Stimulated activated naive CD8-positive, alpha-beta T cell treated with anti-CD3 and anti-CD28 coated beads, Interleukin-15, Interleukin-2, amounts not matched to agents 100 ng/mL and 50 ng/mL, for 24 hours (primary cell): ENCODE results near the gene TBPL2.
A peak's percentile ranks its signal among the peaks of the same experiment; 100 is the strongest.
"Not testable (repeated sequence)": the region's sequence is repeated elsewhere in the genome, so short reads cannot be mapped to it uniquely, and the experiment has no call there.

Experiments used
- H3K27ac Mint-ChIP-seq: one replicate; pipeline ENCODE4 v1.8.0; 2021; ENCODE audit warnings: mild to moderate bottlenecking, mixed read lengths
- H3K27me3 Mint-ChIP-seq: one replicate; pipeline ENCODE4 v1.8.0; 2021; ENCODE audit warnings: mixed read lengths
- H3K36me3 Mint-ChIP-seq: one replicate; pipeline ENCODE4 v1.8.0; 2021; ENCODE audit warnings: low read depth, mixed read lengths
- H3K4me1 Mint-ChIP-seq: one replicate; pipeline ENCODE4 v1.8.0; 2021; ENCODE audit warnings: low read depth, mixed read lengths
- H3K4me3 Mint-ChIP-seq: one replicate; pipeline ENCODE4 v1.8.0; 2021; ENCODE audit warnings: mild to moderate bottlenecking, mixed read lengths
- H3K9me3 Mint-ChIP-seq: one replicate; pipeline ENCODE4 v1.8.0; 2021; ENCODE audit warnings: mixed read lengths

TBPL2 gene

DNA sequence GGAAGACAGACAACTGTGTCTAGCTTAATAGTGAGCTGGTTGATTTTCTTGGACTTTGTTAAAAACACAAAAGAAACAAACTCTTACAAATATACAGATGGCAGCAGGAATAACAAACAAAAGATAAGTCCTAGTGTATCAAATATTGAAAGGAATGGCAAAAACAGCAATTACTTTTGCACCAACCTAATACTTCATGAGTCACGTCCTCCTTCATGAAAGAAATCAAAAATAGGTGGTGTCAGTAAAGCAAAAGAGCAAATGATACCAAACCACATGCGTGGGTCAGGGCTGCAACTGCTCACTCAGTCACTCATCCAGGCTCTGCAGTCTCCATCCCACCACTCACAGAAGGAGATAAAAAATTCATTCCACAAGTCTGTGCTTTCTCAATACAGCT, 40.6 kb downstream of the TBPL2 start:
- Mint-ChIP-seq H3K9me3 (no peaks in the 10 kb centered on the region), H3K36me3 (peaks cover 19% of the 10 kb centered on the region), H3K27me3 (no peaks in the 10 kb centered on the region), H3K27ac (peak overlapping the region; percentile 8), H3K4me1 (peaks cover 39% of the 10 kb centered on the region), H3K4me3 (no peak overlapping the region)

DNA sequence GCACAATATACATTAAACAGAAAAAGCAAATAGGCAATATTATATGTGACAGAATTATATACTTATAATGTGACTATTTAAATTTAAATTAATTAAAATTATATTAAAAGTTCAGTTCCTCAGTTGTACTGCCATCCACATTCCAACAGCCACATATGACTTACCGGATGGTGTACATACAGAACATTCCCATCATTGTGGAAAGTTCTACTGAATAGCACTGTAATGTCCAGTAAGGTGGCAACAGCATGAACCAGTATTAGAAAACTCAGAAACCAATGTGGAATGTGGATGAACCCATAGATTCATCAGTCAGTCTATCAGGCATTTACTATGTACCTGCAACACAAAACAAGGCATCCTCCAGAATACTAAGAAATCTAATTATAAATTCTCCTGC, 41.2 kb downstream of the TBPL2 start:
- H3K9me3 Mint-ChIP-seq = no peaks in the 10 kb centered on the region
- peaks cover 20% of the 10 kb centered on the region for H3K36me3 Mint-ChIP-seq
- no peaks in the 10 kb centered on the region for H3K27me3 Mint-ChIP-seq
- H3K4me3 Mint-ChIP-seq = no peak overlapping the region
- no peak overlapping the region for H3K27ac Mint-ChIP-seq
- peaks cover 34% of the 10 kb centered on the region for H3K4me1 Mint-ChIP-seq

DNA sequence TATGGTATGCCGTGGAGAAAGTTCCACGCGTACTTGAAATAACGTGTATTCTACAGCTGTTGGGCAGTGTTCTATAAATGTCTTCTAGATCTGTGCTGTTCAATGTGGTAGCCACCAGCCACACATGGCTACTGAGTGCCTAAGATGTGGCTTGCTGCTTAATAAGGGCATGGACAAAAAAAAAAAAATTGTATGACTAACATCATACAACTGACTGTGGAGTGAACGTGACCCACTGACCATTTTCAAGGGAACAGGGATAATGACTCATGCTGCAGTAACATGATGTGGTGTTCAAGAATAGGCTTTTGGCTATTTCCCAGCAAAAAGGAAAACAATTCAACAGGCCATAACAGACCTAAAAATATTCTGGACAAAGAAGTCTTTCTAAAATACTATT, 41.7 kb downstream of the TBPL2 start:
- Mint-ChIP-seq H3K4me1 (peaks cover 29% of the 10 kb centered on the region), H3K27me3 (no peaks in the 10 kb centered on the region), H3K9me3 (no peaks in the 10 kb centered on the region), H3K27ac (no peak overlapping the region), H3K4me3 (no peak overlapping the region), H3K36me3 (peaks cover 20% of the 10 kb centered on the region)

DNA sequence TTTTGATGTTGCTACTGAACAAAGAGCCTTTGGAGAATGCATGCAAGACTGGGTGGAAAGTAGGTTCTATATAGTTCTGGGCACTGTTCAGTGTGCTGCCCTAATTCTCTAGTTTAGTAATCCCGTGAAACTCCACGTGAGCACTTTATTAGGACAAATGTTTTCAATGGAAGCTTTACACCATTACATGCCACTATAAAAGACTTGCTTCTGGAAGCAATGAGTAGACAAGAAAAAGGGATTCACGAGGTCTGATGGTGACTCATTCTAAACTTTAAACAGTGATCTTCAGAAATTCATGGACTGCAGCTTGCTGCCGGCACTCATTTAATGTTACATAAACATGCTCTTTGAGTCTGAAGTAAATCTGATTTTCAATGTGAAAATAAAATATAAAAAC, 51.1 kb downstream of the TBPL2 start:
- Mint-ChIP-seq H3K4me1 (peaks cover 49% of the 10 kb centered on the region), H3K4me3 (no peak overlapping the region), H3K9me3 (no peaks in the 10 kb centered on the region), H3K27me3 (no peaks in the 10 kb centered on the region), H3K36me3 (peaks cover 55% of the 10 kb centered on the region), H3K27ac (peak overlapping the region; percentile 83)

DNA sequence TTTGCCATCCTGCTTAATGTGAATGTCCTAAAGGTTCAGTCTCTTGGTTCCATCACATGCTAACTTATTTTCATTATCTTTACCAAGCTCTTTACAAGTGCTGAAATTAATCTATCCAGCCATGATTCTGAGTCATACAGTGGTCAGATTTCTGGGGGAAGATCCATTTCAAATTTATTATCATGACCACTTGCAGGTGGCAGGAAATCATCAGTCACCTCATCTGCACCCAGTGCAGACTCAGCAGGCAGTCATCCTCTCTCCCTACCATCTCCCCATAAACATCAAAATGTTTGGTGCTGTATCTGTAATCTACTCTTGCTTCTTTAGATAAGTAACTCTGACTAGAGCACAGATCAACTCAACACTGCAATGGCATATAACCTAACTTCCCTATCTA, 52.3 kb downstream of the TBPL2 start:
- H3K9me3 Mint-ChIP-seq = no peaks in the 10 kb centered on the region
- H3K27me3 Mint-ChIP-seq = no peaks in the 10 kb centered on the region
- H3K36me3 Mint-ChIP-seq = peaks cover 64% of the 10 kb centered on the region
- peak overlapping the region; percentile 83 for H3K27ac Mint-ChIP-seq
- no peak overlapping the region for H3K4me3 Mint-ChIP-seq
- H3K4me1 Mint-ChIP-seq = peaks cover 52% of the 10 kb centered on the region

DNA sequence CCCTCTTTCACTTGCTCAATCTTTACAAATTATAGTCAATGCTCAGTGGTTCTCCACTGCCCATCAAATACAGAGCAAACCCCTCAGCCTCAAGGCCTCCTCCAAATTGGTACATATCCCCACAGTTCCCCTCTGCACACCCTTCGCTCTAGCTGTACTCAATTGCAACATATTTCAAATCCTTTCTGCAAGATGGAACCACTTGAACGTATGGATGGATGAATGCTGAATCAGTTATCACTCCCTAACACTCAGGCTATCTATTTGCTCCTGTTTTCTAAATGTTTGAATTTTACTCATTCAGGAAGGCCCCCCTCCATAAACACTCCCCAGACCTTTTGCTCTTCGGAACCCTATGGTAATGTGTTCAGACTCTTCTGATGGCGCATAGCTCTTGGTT, 53.3 kb downstream of the TBPL2 start:
- Mint-ChIP-seq H3K9me3 (no peaks in the 10 kb centered on the region), H3K36me3 (peaks cover 71% of the 10 kb centered on the region), H3K4me3 (no peak overlapping the region), H3K27ac (peak overlapping the region; percentile 94), H3K4me1 (peaks cover 52% of the 10 kb centered on the region), H3K27me3 (no peaks in the 10 kb centered on the region)

DNA sequence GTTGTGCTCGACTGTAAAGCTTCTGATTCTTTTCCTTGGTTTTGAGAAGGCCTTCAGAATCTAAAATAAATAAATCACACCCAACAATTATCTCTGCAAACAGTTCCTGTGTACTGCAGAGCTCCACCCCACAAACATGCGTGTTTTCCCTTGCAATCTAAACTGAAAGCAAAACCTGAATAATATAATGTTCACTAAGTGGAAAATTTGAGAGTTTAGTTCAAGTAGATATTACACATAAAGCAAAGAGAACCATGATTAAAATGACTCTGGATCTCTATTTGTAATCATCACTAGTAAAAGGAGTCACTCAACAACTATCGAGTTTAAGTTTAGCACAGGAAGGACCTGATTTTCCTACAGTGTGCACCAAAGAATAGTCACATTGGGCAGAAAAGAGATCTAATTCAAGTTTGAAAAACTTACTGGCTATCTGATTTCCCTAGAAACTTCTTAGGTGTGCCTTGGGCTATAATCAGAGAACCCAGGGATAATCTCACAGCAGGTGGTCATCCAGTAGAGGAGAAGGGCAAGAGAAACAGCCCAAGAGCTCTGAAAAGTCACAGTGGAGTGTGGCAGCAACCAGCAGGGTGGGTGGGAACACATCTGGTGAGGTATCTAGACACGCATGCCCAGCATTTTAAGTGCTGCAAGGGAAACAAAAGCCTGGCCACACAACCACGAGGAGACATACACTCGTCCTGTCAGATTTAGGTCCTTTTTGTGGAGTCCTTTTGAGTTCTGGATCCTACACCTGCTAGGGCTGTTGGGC, 54.2 kb downstream of the TBPL2 start:
- Mint-ChIP-seq H3K27ac (peak overlapping the region; percentile 94), H3K27me3 (no peaks in the 10 kb centered on the region), H3K4me1 (peaks cover 52% of the 10 kb centered on the region), H3K9me3 (no peaks in the 10 kb centered on the region), H3K4me3 (peak overlapping the region; percentile 49), H3K36me3 (peaks cover 76% of the 10 kb centered on the region)

DNA sequence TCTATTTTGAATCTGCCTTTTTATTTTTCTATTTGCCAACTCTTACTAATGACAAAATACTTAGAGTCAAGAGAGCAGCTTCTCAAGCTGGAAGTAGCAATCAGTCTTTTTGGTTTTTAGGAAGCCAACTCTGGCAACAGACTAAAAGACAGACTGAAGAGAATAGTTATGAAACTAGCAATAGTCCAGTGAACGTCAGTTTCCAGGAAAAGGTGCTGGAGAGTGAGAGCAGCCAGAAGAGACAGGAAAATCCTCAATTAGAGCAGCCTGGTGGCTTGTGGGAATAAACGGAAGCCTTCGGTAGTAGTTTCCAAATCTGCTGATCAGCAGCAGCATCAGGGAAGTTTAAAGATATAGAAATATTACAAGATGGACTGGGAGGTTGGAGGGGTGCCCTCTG, 55.9 kb downstream of the TBPL2 start:
- H3K27ac Mint-ChIP-seq = peak overlapping the region; percentile 59
- H3K4me3 Mint-ChIP-seq = no peak overlapping the region
- H3K4me1 Mint-ChIP-seq = peaks cover 53% of the 10 kb centered on the region
- no peaks in the 10 kb centered on the region for H3K27me3 Mint-ChIP-seq
- H3K9me3 Mint-ChIP-seq = no peaks in the 10 kb centered on the region
- peaks cover 76% of the 10 kb centered on the region for H3K36me3 Mint-ChIP-seq

DNA sequence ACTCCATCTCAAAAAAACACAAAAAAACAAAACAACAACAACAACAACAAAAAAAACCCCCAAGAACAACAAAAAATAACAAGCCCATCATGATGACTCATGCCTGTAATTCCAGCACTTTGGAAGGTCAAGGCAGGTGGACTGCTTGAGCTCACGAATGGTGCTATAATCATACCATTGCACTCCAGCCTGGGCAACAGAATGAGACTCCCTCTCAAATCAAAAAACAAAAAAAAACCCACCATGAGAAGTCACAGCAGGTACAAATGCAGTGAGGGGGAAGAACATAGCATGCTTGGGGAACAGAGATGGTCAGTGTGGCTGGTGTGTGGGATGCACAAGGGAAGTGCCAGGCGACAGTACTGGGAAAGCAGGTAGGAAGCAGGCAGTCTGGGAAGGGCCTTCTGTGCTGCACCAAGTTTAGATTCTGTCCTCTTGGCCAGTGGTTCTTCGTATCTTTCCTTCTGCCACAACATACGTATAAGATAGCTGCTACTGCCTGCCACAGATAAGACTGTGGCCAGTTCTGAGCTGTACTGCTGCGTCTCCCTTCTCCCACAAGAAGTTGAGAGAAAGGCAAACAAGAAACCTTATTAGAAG, 56.8 kb downstream of the TBPL2 start:
- Mint-ChIP-seq H3K27me3 (no peaks in the 10 kb centered on the region), H3K36me3 (peaks cover 68% of the 10 kb centered on the region), H3K9me3 (no peaks in the 10 kb centered on the region), H3K4me3 (no peak overlapping the region), H3K4me1 (peaks cover 44% of the 10 kb centered on the region), H3K27ac (peak overlapping the region; percentile 33)

DNA sequence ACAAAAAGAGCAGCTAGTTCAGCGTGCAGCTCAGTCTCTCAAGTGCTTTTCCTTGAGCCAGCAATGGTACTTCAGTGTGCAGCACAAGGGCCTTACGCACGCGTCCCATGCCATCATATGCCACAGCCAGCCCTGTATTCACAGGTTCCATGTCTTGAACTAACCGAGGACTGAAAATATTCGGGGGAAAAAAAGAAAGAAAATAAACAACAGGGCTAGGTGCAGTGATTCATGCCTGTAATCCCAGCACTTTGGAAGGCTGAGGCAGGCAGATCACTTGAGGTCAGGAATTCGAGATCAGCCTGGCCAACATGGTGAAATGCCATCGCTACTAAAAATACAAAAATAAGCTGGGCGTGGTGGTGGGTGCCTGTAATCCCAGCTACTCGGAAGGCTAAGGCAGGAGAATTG, 57.4 kb downstream of the TBPL2 start:
- not testable (repeated sequence) for H3K9me3 Mint-ChIP-seq, H3K27me3 Mint-ChIP-seq, H3K27ac Mint-ChIP-seq, H3K4me3 Mint-ChIP-seq
- Mint-ChIP-seq H3K36me3 (peaks cover 67% of the 10 kb centered on the region), H3K4me1 (peaks cover 38% of the 10 kb centered on the region)

DNA sequence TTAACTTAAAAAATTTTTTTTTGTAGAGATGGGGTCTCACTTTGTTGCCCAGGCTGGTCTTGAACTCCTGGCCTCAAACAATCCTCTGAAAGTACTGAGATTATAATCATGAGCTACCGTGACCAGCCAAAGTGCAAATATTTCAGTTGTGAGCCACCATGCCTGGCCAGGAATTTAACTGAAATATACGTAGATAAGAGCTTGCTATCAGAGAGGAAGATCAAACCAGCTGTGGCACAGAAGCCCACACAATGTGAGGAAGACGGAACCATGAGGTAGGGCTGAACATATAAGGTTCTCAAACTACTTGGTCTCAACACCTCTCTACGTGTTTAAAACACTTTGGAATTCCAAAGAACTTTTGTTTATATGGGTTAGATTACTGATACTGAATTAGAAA, 57.9 kb downstream of the TBPL2 start:
- Mint-ChIP-seq H3K36me3 (peaks cover 70% of the 10 kb centered on the region), H3K9me3 (no peaks in the 10 kb centered on the region), H3K27me3 (no peaks in the 10 kb centered on the region), H3K27ac (peak overlapping the region; percentile 38), H3K4me3 (no peak overlapping the region), H3K4me1 (peaks cover 32% of the 10 kb centered on the region)

DNA sequence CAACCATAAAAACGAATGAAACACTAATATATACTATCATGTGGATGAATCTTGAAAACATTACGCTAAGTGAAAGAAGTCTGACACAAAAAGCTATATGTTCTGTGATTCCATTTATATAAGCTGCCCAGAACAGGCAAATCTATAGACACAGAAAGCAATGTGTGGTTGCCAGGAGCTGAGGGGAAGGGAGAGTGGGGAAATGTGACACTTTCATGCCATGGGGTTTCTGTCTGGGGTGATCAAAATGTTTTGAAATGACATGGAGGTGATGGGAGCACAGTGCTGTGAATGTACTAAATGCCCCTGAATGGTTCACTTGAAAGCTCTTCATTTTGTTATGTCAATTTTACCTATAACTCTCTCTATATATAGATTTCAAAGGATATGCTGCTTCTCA, 58.9 kb downstream of the TBPL2 start:
- no peak overlapping the region for H3K4me3 Mint-ChIP-seq
- H3K4me1 Mint-ChIP-seq = peaks cover 27% of the 10 kb centered on the region
- no peaks in the 10 kb centered on the region for H3K27me3 Mint-ChIP-seq
- H3K36me3 Mint-ChIP-seq = peaks cover 71% of the 10 kb centered on the region
- H3K27ac Mint-ChIP-seq = peak overlapping the region; percentile 86
- H3K9me3 Mint-ChIP-seq = no peaks in the 10 kb centered on the region

DNA sequence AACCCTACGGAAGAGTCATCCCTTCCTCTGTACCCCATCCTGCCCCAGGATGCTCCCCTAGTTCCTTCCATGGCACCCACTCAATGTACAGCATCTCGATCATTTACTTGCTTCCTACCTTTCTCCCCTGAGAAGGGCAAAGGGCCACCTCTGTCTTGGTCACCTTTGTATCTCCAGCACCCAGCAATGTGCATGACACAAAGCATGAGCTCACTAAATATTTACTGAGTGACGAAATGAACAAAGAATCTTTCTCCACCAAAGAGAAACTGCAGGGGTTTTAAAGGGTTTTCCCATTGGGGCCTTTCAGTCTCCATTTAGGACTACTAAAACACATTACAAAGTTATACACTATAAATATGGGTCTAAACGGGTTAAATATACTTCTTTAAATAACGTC, 59.4 kb downstream of the TBPL2 start:
- H3K9me3 Mint-ChIP-seq = no peaks in the 10 kb centered on the region
- peaks cover 73% of the 10 kb centered on the region for H3K36me3 Mint-ChIP-seq
- no peaks in the 10 kb centered on the region for H3K27me3 Mint-ChIP-seq
- peaks cover 26% of the 10 kb centered on the region for H3K4me1 Mint-ChIP-seq
- no peak overlapping the region for H3K27ac Mint-ChIP-seq
- H3K4me3 Mint-ChIP-seq = no peak overlapping the region

DNA sequence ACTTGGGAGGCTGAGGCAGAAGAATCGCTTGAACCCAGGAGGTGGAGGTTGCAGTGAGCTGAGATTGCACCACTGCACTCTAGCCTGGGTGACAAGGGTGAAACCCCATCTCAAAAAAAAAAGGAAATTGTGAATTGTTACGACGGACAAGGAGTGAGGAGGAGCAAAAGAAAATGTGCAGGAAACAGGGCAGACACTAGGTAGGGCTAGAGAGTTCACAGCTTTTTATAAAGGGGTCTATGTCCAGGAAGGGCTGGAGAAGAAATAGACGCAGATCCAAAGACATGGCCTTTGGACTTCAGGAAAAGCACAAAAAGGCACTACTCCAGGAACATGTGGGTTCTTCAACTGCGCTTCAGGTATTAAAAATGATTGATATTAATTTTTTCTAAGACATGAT, 63.2 kb downstream of the TBPL2 start:
- Mint-ChIP-seq H3K27ac (peak overlapping the region; percentile 55), H3K4me3 (no peak overlapping the region), H3K36me3 (peaks cover 58% of the 10 kb centered on the region), H3K4me1 (peaks cover 50% of the 10 kb centered on the region), H3K9me3 (no peaks in the 10 kb centered on the region), H3K27me3 (no peaks in the 10 kb centered on the region)

DNA sequence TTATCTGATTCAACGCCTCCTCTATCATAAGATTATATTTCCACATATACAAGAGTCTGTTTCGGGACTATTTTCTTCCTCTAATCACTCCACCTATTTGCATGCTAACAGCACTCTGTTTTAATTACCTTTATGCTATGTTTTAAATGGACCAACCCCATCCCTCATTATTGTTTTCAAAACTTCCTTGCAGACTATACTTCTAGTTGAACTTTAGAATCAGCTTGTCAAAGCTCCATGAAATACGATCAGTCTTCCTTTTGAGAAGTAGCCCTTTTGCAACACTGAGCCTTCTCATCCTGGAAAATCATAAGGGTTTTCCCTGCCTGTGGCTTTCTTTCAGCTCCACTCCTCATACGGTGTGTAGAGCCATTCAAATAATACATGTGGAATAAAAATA, 65.6 kb downstream of the TBPL2 start:
- Mint-ChIP-seq H3K4me1 (peaks cover 56% of the 10 kb centered on the region), H3K9me3 (no peaks in the 10 kb centered on the region), H3K36me3 (peaks cover 53% of the 10 kb centered on the region), H3K27ac (peak overlapping the region; percentile 95), H3K27me3 (no peaks in the 10 kb centered on the region), H3K4me3 (peak overlapping the region; percentile 82)
